ENCODE results near the gene CD160. TPM values are rescaled to one million over a fixed set of nuclear protein-coding genes. Genes with fewer than 3 reads are reported as not detected.
A peak's percentile ranks its signal among the peaks of the same experiment; 100 is the strongest.

The CD160 gene
- total RNA-seq, 4 donors from 2014 or later = 0.26 TPM; not detected in 3

- WGBS = 83% methylated on average over 4 of the region's 4 CpGs
- no peak for TF ChIP-seq EP300 (IDR thresholded peaks at IDR 0.05)
- no peak for TF ChIP-seq POLR2AphosphoS5 (IDR thresholded peaks at IDR 0.05)
- TF ChIP-seq POLR2A (IDR thresholded peaks at IDR 0.05; ENCODE audit: low read depth) = no peak
- H3K36me3 ChIP-seq = peaks cover 7 to 62% (median 48%) of the 10 kb centered on the region in 4 donors
Measured at GRCh38 chr1:145740269-145740668, 21.0 kb downstream of the CD160 start.

GRCh38 chr1:145747398-145748247 lies 28.3 kb downstream of the CD160 start:
- Histone ChIP-seq H3K27me3 (no peaks in the 10 kb centered on the region), H3K9me3 (no peaks in the 10 kb centered on the region), H3K4me3 (no peak overlapping the region), H3K27ac (replicated peaks in 1 of 4) (no peak overlapping the region), H3K36me3 (peaks cover 41 to 100% (median 94%) of the 10 kb centered on the region in 4 donors), H3K4me1 (peaks cover 0 to 29% (median 23%) of the 10 kb centered on the region in 4 donors)
- intact Hi-C loops (cut with DNase I) = no loop called here
- WGBS = 86% methylated on average over 9 of the region's 9 CpGs
- no peak for TF ChIP-seq POLR2A (IDR thresholded peaks at IDR 0.05; ENCODE audit: low read depth)
- no peak for TF ChIP-seq CTCF (IDR thresholded peaks at IDR 0.05)
- TF ChIP-seq POLR2AphosphoS5 (IDR thresholded peaks at IDR 0.05) = no peak
- TF ChIP-seq EP300 (IDR thresholded peaks at IDR 0.05) = no peak
- DNase-seq (ENCODE audit: extremely low spot score) = no peak

More at GRCh38 chr1:145740269-145740668, 21.0 kb downstream of the CD160 start:
- no peaks in the 10 kb centered on the region for H3K27me3 ChIP-seq
- no peak for DNase-seq (ENCODE audit: extremely low spot score)
- no peak overlapping the region for H3K27ac ChIP-seq (replicated peaks in 1 of 4)
- H3K4me1 ChIP-seq = no peaks in the 10 kb centered on the region
- intact Hi-C loops (cut with DNase I) = no loop called here
- H3K4me3 ChIP-seq = no peak overlapping the region
- no peaks in the 10 kb centered on the region for H3K9me3 ChIP-seq

GRCh38 chr1:145750426-145750825 lies 31.1 kb downstream of the CD160 start:
- Histone ChIP-seq H3K27me3 (no peaks in the 10 kb centered on the region), H3K27ac (replicated peaks in 1 of 4) (peak overlapping the region in 1 of 4 donors; percentile 24), H3K9me3 (no peaks in the 10 kb centered on the region), H3K36me3 (peaks cover 32 to 90% (median 83%) of the 10 kb centered on the region in 4 donors), H3K4me3 (no peak overlapping the region), H3K4me1 (peaks cover 0 to 38% (median 24%) of the 10 kb centered on the region in 4 donors)
- intact Hi-C loops (cut with DNase I) = loop anchor here (10.0 kb wide), 1 partner anchor 74 kb away; the partner anchor contains the start of genes POLR3C and RNF115
- 59% methylated on average over 5 of the region's 5 CpGs for whole genome bisulfite sequencing
- TF ChIP-seq POLR2A (IDR thresholded peaks at IDR 0.05; ENCODE audit: low read depth) (no peak), EP300 (IDR thresholded peaks at IDR 0.05) (no peak), CTCF (IDR thresholded peaks at IDR 0.05) (no peak), POLR2AphosphoS5 (IDR thresholded peaks at IDR 0.05) (no peak)
- no peak for DNase-seq (ENCODE audit: extremely low spot score)

GRCh38 chr1:145751491-145752037 lies 32.3 kb downstream of the CD160 start:
- 59% methylated on average over 5 of the region's 5 CpGs for WGBS
- H3K4me3 ChIP-seq = no peak overlapping the region
- no peaks in the 10 kb centered on the region for H3K9me3 ChIP-seq
- TF ChIP-seq CTCF (IDR thresholded peaks at IDR 0.05) = no peak
- no peak for TF ChIP-seq EP300 (IDR thresholded peaks at IDR 0.05)
- TF ChIP-seq POLR2AphosphoS5 (IDR thresholded peaks at IDR 0.05) = no peak
- TF ChIP-seq POLR2A (IDR thresholded peaks at IDR 0.05; ENCODE audit: low read depth) = no peak
- H3K27me3 ChIP-seq = no peaks in the 10 kb centered on the region
- DNase-seq (ENCODE audit: extremely low spot score) = no peak
- peaks cover 0 to 39% (median 24%) of the 10 kb centered on the region in 4 donors for H3K4me1 ChIP-seq
- H3K27ac ChIP-seq (replicated peaks in 1 of 4) = peak overlapping the region; percentile 3 to 46 (median 34)
- H3K36me3 ChIP-seq = peaks cover 27 to 90% (median 77%) of the 10 kb centered on the region in 4 donors
- intact Hi-C loops (cut with DNase I) = loop anchor here (10.0 kb wide), 1 partner anchor 73 kb away; the partner anchor contains the start of genes POLR3C and RNF115

GRCh38 chr1:145757420-145757819 lies 38.1 kb downstream of the CD160 start:
- Histone ChIP-seq H3K9me3 (no peaks in the 10 kb centered on the region), H3K4me1 (peaks cover 4 to 18% (median 11%) of the 10 kb centered on the region in 4 donors), H3K36me3 (peaks cover 6 to 85% (median 63%) of the 10 kb centered on the region in 4 donors), H3K4me3 (no peak overlapping the region), H3K27me3 (no peaks in the 10 kb centered on the region), H3K27ac (replicated peaks in 1 of 4) (no peak overlapping the region)
- no peak for DNase-seq (ENCODE audit: extremely low spot score)
- intact Hi-C loops (cut with DNase I) = loop anchor here (10.0 kb wide), 1 partner anchor 67 kb away; the partner anchor contains the start of genes POLR3C and RNF115
- TF ChIP-seq EP300 (IDR thresholded peaks at IDR 0.05) (no peak), CTCF (IDR thresholded peaks at IDR 0.05) (no peak), POLR2A (IDR thresholded peaks at IDR 0.05; ENCODE audit: low read depth) (no peak), POLR2AphosphoS5 (IDR thresholded peaks at IDR 0.05) (no peak)
- WGBS = 69% methylated on average over 2 of the region's 2 CpGs

All from esophagus muscularis mucosa (tissue), 4 donors.